HL-60 (cell line): ENCODE results near the gene IGSF9.

ENCODE experiments used
- DNase-seq, 2 experiments: peaks; one replicate each; pipeline ENCODE4 v3.0.0-alpha.2; 2010 to 2020; ENCODE audit warnings: low read depth in 1 of 2, low spot score in 1 of 2
- H3K27ac ChIP-seq: fragments of 250-450 bp; sonication (Bioruptor Pico); replicated peaks from 2 replicates; pipeline ENCODE4 v1.5.1; 2020; ENCODE audit warnings: mild to moderate bottlenecking, moderate library complexity
- H3K27me3 ChIP-seq: fragments of 250-450 bp; sonication (Bioruptor Pico); 2 replicates; pipeline ENCODE4 v1.5.1; 2021; ENCODE audit warnings: mild to moderate bottlenecking, moderate library complexity; ENCODE audit not compliant: insufficient read depth, poor library complexity, severe bottlenecking
- H3K4me3 ChIP-seq: replicated peaks from 2 replicates; pipeline ENCODE4 v1.5.1; 2011; ENCODE audit warnings: mild to moderate bottlenecking, control low read depth, low read length; ENCODE audit not compliant: insufficient read depth
- CTCF ChIP-seq: IDR thresholded peaks from one replicate; pipeline ENCODE4 v1.5.1; 2011; ENCODE audit warnings: low read length, control low read depth, inconsistent platforms; ENCODE audit not compliant: insufficient read depth
- GABPA ChIP-seq: IDR thresholded peaks from 2 replicates; pipeline ENCODE4 v1.6.1; 2012; ENCODE audit warnings: low read depth
- POLR2AphosphoS5 ChIP-seq: IDR thresholded peaks from 2 replicates; pipeline ENCODE4 v1.6.1; 2012; ENCODE audit warnings: low read depth
- REST ChIP-seq: IDR thresholded peaks from 2 replicates; pipeline ENCODE4 v1.6.1; 2012; ENCODE audit warnings: low read depth; ENCODE audit not compliant: insufficient replicate concordance
- SPI1 ChIP-seq: IDR thresholded peaks from 2 replicates; pipeline ENCODE4 v1.6.1; 2012; ENCODE audit warnings: low read depth, mild to moderate bottlenecking, borderline replicate concordance

Gene IGSF9

GRCh38 chr1:159935719-159936272 lies 9.6 kb downstream of the IGSF9 start:
- peak in 1 of 2 experiments; percentile 39 for DNase-seq
- no peak overlapping the region for H3K27ac ChIP-seq
- TF ChIP-seq GABPA (no peak), CTCF (no peak), REST (peak; percentile 100), SPI1 (peak; percentile 92)
- no peak overlapping the region for H3K4me3 ChIP-seq
- H3K27me3 ChIP-seq = no peaks in the 10 kb centered on the region

GRCh38 chr1:159935305-159935704 lies 10.1 kb downstream of the IGSF9 start:
- Histone ChIP-seq H3K4me3 (no peak overlapping the region), H3K27ac (no peak overlapping the region), H3K27me3 (no peaks in the 10 kb centered on the region)
- no peak for DNase-seq
- no peak for TF ChIP-seq REST
- TF ChIP-seq GABPA = no peak
- TF ChIP-seq CTCF = no peak
- TF ChIP-seq POLR2AphosphoS5 = no peak
- TF ChIP-seq SPI1 = no peak

GRCh38 chr1:159934136-159935039 lies 11.0 kb downstream of the IGSF9 start:
- TF ChIP-seq POLR2AphosphoS5 = no peak
- no peak for TF ChIP-seq GABPA
- no peak for TF ChIP-seq REST
- TF ChIP-seq CTCF = no peak
- no peak for TF ChIP-seq SPI1
- no peak overlapping the region for H3K4me3 ChIP-seq
- H3K27me3 ChIP-seq = no peaks in the 10 kb centered on the region
- no peak for DNase-seq
- H3K27ac ChIP-seq = no peak overlapping the region
